Gastroesophageal sphincter (tissue), 3 donors: ENCODE data around the gene TRIM38.

Source experiments
- CTCF ChIP-seq, 4 experiments: fragments of 200-600 bp in 2 of 4; fragments of 450-650 bp in 2 of 4; sonication (generic) in 1 of 4; IDR thresholded peaks; one replicate each; pipeline ENCODE4 v1.5.1; 2017 to 2019; ENCODE audit warnings: antibody characterized with exemption in 4 of 4, mild to moderate bottlenecking in 2 of 4, moderate library complexity in 2 of 4
- EP300 ChIP-seq: sonication (generic); formaldehyde crosslinking; IDR thresholded peaks from one replicate; pipeline ENCODE4 v1.6.1; 2017; ENCODE audit warnings: antibody characterized with exemption, mild to moderate bottlenecking
- POLR2A ChIP-seq, 2 donors: fragments of 450-650 bp; IDR thresholded peaks; one replicate each; pipeline ENCODE4 v1.6.1; 2017; ENCODE audit warnings: antibody characterized with exemption in 2 of 2, mild to moderate bottlenecking in 2 of 2, moderate library complexity in 1 of 2
- POLR2AphosphoS5 ChIP-seq: sonication (generic); formaldehyde crosslinking; IDR thresholded peaks from one replicate; pipeline ENCODE4 v1.6.1; 2017; ENCODE audit warnings: antibody characterized with exemption

- TF ChIP-seq POLR2A (IDR thresholded peaks at IDR 0.05) (no peak), CTCF (IDR thresholded peaks at IDR 0.05) (no peak), POLR2AphosphoS5 (no peak), EP300 (no peak)
These were observed 42.9 kb upstream of the TRIM38 start for GRCh38 chr6:25919657-25920056.
